GM21529 (cell line): Measurements from ENCODE around the gene RNF220.
"Not testable (repeated sequence)": the region's sequence is repeated elsewhere in the genome, so short reads cannot be mapped to it uniquely, and the experiment has no call there.

Source experiments
- ATAC-seq: cut with Tn5 transposase; IDR thresholded peaks from one replicate; pipeline ENCODE4 v1.9.1; 2021; ENCODE audit not compliant: unreplicated experiment

Gene RNF220

GRCh38 chr1:44648529-44649250 is 243.6 kb downstream of the RNF220 start:
- ATAC-seq = no peak

GRCh38 chr1:44649788-44650158 is 244.7 kb downstream of the RNF220 start:
- ATAC-seq = no peak

GRCh38 chr1:44650159-44650831 is 245.2 kb downstream of the RNF220 start:
- no peak for ATAC-seq

GRCh38 chr1:44651069-44651468 is 246.0 kb downstream of the RNF220 start:
- no peak for ATAC-seq

- ATAC-seq = peak; percentile 74
Observed at GRCh38 chr1:44652445-44653106, 247.5 kb downstream of the RNF220 start.

GRCh38 chr1:44653107-44653964 is 248.3 kb downstream of the RNF220 start:
- no peak for ATAC-seq

GRCh38 chr1:44654621-44655187 is 249.6 kb downstream of the RNF220 start:
- no peak for ATAC-seq

GRCh38 chr1:44655609-44656008 is 250.6 kb downstream of the RNF220 start:
- no peak for ATAC-seq

GRCh38 chr1:44659566-44659965 is 254.5 kb downstream of the RNF220 start:
- no peak for ATAC-seq

- no peak for ATAC-seq
Observed at GRCh38 chr1:44660176-44660575, 255.1 kb downstream of the RNF220 start.

- ATAC-seq = no peak
Observed at GRCh38 chr1:44661781-44662682, 257.0 kb downstream of the RNF220 start.

- ATAC-seq = no peak
Observed at GRCh38 chr1:44662683-44663030, 257.6 kb downstream of the RNF220 start.

- no peak for ATAC-seq
Observed at GRCh38 chr1:44663417-44663816, 258.4 kb downstream of the RNF220 start.

- peak; percentile 63 for ATAC-seq
Observed at GRCh38 chr1:44664730-44665370, 259.8 kb downstream of the RNF220 start.

GRCh38 chr1:44666719-44667118 is 261.7 kb downstream of the RNF220 start:
- ATAC-seq = not testable (repeated sequence)

- no peak for ATAC-seq
Observed at GRCh38 chr1:44670751-44671640, 265.9 kb downstream of the RNF220 start.

GRCh38 chr1:44672254-44672955 is 267.4 kb downstream of the RNF220 start:
- no peak for ATAC-seq
